Measurements from ENCODE around the gene CPS1. TPM values are rescaled to one million over a fixed set of nuclear protein-coding genes. Genes with fewer than 3 reads are reported as not detected.

Gene CPS1
- total RNA-seq, 1 donor from 2014 or later = 3.0 TPM

DNA sequence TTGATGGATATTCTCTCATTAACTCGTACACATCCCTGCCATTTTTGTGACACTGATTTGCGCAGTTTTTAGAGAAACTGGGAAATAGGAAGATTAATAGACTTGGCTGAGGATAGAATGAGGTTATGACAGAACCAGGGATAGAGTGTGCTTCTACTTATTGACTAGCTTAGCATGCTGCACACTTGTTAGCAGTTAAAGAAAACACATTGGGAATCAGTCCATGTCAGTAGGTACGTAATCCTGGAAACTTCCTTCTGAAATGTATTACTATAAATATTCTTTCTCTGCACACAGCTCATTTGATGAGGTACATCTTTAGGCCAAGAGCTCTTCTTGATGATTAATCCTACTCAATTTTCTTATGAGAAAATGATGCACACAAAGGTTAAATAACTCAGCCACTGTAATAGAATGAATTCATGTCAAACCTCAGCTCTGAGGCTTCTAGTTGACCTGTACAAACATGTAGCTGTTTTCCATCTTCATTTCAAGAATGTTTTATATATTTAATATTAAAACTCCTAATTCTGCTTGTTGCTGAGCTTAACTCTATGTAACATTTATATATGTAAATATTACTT, 12.3 kb upstream of the CPS1 start:
- intact Hi-C loops (cut with DNase I) = no loop called here
- ATAC-seq = no peak
- no peak for DNase-seq (ENCODE audit: missing footprints)

DNA sequence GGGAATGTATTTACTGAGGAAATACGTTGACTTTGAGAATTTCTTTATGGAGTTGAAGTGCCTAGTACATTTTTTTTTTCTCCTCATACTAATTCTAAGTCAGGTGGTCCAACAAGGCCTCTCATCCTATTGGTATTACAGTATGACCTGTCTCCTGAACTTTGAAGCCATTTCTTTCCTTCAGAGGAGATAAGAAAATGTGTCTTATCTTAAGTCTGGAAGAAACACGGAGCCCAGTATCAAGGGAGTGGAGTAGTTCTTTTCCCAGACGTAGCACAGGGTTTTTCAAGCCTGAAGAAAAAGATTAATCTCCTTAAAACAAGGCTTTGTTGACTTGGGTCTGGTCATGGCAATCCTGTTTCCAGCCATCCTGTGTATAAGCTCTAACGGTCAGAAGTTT, 11.6 kb upstream of the CPS1 start:
- ATAC-seq (no peak), DNase-seq (ENCODE audit: missing footprints) (no peak)
- intact Hi-C loops (cut with DNase I) = no loop called here

DNA sequence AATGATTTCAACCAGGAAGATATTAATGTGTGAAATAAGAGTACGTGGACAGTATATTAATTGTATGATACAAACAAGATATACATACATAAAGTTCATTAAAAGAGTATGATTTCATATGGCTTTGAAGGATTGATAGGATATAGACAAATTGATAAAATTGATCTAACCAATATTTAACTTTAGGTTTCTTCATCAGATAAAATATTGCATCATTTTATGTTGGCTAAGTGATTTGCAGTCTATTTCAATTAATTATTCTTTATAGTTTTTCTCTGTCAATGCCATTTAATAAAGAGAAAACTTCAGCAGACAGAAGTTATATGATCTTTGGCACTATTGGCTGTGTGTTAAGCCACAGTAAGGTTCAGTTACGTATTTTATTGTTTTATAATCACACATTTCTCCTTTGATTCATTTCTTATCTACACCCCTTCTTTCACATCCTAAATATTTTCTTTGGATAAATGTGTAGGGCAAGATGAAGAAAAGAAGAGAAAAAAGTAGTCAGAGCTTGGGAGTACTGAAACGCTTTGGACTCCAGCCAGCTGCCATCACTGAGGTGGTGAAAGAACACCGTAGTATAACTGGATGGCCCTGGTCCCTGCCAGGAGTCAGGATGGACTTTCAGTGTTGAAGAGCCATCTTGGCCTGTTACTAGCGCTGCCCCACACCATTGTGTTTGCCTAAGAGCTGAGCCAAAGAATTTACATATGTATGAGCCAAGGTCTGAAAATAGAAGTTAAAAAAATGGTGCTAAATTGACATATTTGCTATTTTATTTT, 9.8 kb upstream of the CPS1 start:
- DNase-seq (ENCODE audit: missing footprints) (no peak), ATAC-seq (no peak)
- intact Hi-C loops (cut with DNase I) = no loop called here

DNA sequence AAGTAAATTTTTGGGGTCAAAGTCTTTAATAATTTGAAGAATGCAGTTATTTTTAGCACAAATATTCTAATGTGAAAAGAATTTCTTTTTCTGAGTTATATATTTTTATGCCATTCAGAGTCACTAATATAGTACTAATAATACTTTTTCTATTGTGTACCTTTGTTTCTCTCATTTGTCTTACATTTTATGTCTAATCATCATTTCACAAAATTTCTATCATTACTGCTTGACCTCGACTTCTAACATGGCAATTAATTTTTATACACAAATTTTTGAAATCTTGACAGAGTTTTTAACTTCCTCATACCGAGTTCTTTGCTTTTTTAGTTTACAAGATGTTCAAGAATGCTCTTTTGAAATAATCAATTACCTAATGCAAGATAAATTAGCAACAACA, 8.4 kb upstream of the CPS1 start:
- intact Hi-C loops (cut with DNase I) = no loop called here
- DNase-seq (ENCODE audit: missing footprints) = no peak
- no peak for ATAC-seq

DNA sequence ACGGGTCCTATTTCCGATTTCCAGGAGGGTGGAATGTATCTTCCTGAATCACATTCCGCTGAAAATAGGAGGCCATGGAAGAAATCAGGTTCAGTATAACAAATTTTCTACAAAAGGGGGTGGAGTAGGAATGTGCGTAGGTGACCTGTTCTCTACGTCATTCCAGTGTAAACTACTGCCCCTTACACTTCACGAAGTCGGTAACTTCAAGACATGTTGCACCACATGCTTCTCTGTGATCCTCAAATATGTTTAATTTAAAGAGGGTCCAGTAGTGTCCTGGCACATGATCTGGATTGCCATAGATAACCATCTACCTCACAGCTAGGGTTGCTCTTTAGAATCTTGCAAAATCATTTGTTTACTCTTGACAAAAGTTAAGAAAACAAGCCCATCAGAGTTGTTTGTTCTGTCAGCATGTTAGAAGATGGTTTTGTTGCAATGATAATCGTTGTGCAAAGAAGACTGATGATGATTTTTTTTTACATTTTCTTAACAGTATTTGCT, 7.5 kb upstream of the CPS1 start:
- ATAC-seq (no peak), DNase-seq (ENCODE audit: missing footprints) (no peak)
- intact Hi-C loops (cut with DNase I) = no loop called here

DNA sequence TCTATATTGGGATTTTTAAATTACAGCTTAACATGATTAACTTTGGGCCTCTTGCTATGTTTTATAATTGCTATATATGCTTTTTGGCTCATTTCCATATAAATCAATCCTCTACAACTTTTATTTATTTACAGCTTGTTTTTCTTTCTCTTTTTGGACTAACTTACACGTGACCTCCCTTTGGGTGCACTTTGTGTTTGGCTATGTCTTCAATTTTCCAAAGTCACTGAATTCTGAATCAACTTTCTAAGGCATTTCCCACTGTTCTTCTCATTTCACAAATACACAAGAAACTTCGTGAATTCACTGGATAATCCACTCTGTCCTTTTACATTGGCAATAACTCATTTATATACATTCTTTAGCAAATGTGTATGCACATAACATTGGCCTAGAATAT, 5.4 kb upstream of the CPS1 start:
- no peak for DNase-seq (ENCODE audit: missing footprints)
- no peak for ATAC-seq
- intact Hi-C loops (cut with DNase I) = no loop called here

DNA sequence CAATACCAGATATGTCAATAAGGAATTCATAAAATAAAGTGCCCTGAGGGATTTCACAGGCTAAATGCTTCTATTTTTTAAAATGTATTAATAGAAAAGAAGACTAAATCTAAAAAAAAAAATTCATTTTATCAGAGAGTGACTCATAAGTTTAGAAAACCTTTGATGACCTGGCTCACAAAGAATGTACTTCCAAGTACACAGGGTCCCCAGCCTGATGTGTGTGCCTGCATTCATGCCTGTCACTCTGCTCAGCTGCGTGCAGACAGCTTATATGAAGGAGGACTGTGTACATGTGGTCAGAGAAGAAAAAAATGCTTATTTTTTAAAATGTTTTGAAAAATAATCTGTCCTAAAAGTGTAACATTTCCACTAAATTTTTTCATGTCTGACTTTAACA, 3.0 kb upstream of the CPS1 start:
- ATAC-seq (no peak), DNase-seq (ENCODE audit: missing footprints) (no peak)
- intact Hi-C loops (cut with DNase I) = no loop called here

DNA sequence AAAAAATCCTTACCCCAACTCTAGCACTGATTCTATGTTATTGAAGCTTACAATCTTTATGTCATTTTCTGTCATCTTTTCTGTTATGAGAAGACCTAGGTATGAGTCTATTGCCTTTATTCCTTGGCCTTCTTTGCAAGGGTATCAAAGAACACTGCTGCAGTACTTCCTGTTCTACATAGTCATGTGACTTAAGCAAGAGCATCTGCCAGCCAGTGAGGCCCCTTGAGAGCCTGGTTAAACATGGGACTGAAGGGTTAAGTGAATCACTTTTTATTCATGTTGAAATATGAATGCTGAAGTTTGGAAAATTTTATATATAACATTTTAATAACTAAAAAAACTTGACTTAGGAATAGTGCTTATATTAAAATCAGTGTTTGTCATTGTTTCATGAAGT, 844 bp upstream of the CPS1 start:
- no peak for ATAC-seq
- DNase-seq (ENCODE audit: missing footprints) = no peak
- intact Hi-C loops (cut with DNase I) = no loop called here

DNA sequence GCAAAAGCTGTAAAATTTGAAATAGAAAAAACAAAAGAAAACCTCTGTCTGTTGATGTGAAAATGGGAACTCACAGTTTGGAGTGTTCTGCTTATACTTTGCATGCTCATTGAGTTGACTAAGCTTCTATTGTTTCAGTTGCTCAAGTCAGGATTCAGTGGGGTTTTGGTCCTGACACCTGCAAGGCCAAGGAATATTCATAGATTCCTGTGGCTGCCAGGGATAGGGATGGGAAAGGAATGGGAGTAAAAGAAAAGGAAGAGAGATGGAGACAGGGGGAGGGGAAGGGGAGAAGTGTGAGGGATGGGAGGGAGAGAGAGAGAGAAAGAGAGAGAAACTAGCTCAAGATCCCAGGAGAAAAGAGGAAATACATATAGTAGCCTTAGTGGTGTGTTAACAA, 1.3 kb downstream of the CPS1 start:
- intact Hi-C loops (cut with DNase I) = no loop called here
- no peak for ATAC-seq

DNA sequence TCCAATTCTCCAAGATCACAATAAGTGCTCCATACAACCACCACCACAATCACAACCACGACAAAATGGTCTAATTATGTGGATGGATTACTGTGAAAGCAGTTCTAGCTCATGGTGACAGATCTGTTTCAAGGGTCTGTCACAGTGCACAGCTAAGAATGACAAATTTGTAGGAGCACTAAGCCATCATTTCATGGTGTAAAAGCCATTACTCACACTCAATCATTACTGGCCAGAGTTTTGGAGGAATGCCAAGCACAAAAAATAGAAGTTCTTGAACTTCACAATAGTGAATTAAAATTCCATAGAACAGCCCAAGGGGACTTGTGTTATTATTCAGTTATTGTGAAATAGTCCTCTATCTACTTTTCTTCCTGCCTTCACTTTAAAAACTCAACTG, 2.3 kb downstream of the CPS1 start:
- ATAC-seq = no peak

More for the DNA sequence above, 1.3 kb downstream of the CPS1 start:
- DNase-seq (ENCODE audit: missing footprints) = no peak

DNA sequence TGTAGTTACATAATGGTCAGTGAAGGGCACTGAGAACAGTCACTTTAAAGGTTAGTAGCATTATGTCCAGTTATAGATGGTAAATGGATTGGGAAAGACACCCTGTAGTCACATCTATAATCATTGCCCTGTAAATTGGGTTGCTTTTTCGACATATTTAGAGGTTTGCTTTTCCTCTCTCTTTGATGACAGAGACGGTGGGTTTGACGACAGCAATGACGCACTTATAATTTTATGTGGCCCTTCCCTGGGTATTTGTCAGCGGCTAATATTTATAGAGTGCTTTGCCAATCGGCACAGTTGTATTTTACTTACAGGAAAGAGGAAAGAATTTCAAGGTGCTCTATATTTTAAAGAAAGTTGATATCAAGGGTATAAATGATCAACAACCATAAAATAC, 2.8 kb downstream of the CPS1 start:
- ATAC-seq = no peak
- intact Hi-C loops (cut with DNase I) = no loop called here
- no peak for DNase-seq (ENCODE audit: missing footprints)

More for the DNA sequence above, 2.3 kb downstream of the CPS1 start:
- intact Hi-C loops (cut with DNase I) = no loop called here
- no peak for DNase-seq (ENCODE audit: missing footprints)

DNA sequence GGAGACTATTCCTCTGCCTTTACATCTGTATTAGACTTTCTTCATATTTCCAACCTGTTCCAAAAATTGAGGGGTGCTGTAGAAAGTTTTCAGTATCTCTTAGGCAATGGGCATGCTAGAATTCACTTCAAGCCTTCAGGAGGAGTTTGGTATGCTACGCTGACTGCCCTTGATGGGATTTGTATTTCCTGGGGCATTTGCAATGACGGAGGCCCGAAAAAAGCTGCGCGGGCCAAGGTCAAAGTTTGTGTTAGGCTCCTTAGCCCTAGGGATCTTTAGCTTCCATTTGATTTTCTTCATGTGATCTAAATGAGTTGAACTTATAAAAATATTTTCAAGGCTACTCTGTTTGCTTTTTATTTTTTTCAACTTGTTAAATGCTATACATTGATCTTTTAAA, 5.1 kb downstream of the CPS1 start:
- ATAC-seq (no peak), DNase-seq (ENCODE audit: missing footprints) (no peak)
- intact Hi-C loops (cut with DNase I) = no loop called here

DNA sequence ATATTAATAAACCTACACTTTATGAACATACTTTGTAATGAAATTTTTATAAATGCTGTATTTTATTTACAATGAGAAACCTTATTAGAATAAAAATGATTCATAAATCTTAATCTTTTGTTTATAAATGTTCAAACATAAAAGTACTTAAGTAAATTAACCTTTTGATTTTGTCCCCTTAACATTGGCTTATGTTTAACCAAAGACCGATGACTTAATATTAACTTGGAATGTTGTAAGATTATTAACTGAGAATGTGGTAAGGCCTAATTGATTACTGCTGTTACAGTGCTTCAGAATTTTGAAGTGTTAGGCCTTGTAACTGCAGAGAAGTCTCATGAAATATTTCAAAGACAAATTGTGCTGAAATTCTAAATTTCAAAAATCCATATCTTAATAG, 5.7 kb downstream of the CPS1 start:
- intact Hi-C loops (cut with DNase I) = no loop called here
- no peak for DNase-seq (ENCODE audit: missing footprints)
- ATAC-seq = no peak

DNA sequence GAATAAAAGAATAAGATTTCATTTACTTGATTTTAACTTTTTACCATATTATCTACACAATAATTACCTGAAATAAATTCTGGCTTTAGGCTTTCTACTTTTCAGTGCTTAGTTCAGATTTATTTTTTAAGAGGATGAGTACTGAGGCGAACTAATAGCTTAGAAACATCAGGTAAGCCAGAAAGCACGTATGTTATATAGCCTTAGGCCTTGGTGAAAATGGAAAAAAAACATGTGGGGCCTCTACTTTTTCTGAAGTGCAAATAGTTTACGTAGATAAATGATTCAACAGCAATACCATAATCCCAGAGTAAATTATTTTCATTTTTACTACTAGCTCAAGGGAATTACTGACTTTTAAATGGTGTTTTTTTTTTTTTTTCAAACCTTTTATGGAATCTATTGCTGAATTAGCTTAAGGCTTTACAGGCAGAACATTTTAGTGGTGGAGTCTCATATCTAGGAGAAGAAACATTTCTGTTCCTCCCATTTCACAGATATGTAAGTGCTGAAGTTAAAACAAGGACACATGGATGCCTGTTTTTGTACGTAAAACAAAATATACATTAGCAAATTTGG, 6.2 kb downstream of the CPS1 start:
- ATAC-seq (no peak), DNase-seq (ENCODE audit: missing footprints) (no peak)
- intact Hi-C loops (cut with DNase I) = no loop called here

DNA sequence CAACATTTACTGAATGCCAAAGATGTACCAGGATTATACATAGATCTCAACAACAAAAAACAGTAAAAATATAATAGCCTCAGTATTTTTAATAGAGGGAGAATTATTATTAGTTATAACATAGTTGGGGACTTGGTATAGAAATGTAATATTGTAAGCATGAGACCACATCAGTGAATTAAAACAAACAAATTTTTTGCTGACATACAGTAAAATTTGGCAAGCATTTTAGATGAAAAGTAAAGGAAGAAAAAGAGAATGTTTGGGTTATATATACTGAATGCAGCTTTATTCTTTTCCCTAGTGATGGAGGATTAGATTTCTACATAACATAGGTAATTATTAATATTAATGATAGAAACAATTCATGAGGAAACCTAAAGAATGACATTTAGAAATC, 10.9 kb downstream of the CPS1 start:
- intact Hi-C loops (cut with DNase I) = no loop called here
- DNase-seq (ENCODE audit: missing footprints) (no peak), ATAC-seq (no peak)

DNA sequence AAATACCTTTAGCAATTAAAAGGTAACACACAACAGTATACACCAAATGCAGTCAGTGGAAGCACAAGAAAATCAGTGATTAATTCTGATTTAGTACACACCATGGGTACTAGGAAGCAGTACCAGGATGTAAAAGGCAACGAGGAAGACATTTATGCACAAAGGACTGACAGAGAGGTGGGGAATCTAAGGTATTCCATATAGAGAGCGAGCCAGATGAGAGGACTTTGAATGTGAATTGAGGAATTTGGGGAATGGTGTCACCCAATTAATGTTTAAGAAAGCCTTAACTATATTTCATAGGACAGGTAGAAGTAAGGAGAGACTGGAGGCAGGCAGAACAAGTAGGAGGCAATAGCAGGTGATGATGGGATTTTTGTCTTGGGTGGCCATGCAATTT, 11.7 kb downstream of the CPS1 start:
- no peak for ATAC-seq
- intact Hi-C loops (cut with DNase I) = no loop called here
- no peak for DNase-seq (ENCODE audit: missing footprints)

DNA sequence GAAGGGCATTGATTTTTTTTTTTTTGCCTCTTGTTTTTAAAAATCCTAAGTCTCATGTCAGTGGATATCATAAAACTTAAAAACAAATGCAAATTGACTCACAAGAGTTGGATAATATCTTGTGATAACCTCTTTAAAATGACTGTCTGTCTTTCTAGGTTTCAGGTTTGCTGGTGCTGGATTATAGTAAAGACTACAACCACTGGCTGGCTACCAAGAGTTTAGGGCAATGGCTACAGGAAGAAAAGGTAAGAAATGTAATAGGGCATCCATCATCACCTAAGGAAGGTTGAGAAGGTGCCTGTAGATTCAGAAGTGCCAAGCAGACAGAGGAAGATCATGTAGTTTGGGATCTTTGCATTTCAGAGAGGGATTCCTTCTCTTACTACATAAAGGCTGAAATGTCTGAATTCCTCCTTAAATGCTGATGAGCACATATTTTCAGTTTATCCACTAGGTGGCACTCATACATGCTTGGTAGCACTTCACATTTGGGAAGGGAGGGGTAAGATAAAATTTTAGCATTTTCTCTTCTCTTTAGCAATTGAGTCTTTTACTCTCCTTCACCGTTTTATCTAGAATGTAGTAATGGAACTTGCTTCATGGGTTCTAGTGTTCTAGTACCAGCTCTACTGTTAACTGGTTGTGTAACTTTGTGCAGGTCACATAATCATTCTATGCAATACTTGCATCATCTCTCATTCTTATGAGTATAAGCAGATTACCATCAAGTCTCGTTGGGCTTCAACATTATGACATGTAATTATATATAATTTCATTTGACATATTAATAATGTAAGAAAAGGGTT, 21.1 kb downstream of the CPS1 start:
- intact Hi-C loops (cut with DNase I) = no loop called here
- no peak for ATAC-seq
- DNase-seq (ENCODE audit: missing footprints) = no peak

DNA sequence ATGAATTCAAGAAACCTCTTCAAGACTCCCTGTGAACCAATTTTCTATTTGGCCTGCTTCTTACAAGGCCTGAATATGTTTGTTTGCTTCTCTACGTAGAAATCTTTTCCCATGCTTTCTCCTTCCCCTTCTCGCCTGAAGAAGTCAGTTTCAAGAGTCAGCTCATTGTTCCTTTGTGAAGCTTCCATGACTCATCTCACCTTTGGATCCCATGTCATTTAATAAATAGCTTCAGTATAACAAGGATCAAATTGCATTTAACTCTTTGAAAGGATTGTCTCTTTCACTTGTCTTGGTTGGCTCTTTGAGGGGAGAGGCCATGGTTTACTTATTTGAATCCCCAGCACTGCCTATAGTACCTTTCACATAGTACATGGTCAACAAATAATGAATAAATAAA, 28.4 kb downstream of the CPS1 start:
- no peak for ATAC-seq
- intact Hi-C loops (cut with DNase I) = no loop called here

DNA sequence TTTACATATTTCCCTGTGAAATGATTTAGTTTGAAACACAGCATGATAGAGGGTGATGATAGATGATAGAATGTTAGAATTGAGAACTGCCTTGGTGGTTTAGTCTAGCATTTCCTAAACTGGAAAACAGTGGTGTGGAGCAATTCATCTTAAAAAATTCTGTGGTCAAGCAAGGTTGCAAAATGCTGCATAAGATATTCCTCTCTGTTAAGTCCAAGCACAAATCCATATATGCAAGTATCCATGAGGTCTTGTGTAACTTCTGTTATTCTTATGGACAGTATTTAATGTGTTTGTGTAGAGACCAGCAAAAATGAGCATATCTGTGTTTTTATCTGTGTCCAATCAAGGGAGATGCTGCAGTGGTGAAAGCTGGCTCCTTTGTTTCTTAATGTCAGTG, 30.0 kb downstream of the CPS1 start:
- DNase-seq (ENCODE audit: missing footprints) (no peak), ATAC-seq (no peak)
- intact Hi-C loops (cut with DNase I) = no loop called here

More for the DNA sequence above, 28.4 kb downstream of the CPS1 start:
- DNase-seq (ENCODE audit: missing footprints) = no peak

DNA sequence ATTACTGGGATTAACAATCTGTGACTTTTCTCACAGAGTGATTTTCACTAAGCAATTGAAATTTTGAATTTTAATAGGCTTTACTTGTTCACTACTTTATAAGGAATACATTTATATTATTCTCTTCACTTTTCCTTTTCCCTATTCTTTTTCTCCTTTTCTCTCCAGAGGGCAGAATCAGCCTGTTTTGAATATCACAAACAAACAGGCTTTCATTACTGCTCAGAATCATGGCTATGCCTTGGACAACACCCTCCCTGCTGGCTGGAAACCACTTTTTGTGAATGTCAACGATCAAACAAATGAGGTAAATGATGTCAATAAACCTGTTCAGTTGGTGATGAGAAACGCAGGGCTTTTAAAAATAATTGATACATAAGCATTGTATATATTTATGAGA, 35.3 kb downstream of the CPS1 start:
- no peak for DNase-seq (ENCODE audit: missing footprints)
- intact Hi-C loops (cut with DNase I) = no loop called here
- no peak for ATAC-seq

Data from Right ventricle myocardium inferior (tissue), 1 donor.